Measurements from ENCODE around the gene MBP.

DNA sequence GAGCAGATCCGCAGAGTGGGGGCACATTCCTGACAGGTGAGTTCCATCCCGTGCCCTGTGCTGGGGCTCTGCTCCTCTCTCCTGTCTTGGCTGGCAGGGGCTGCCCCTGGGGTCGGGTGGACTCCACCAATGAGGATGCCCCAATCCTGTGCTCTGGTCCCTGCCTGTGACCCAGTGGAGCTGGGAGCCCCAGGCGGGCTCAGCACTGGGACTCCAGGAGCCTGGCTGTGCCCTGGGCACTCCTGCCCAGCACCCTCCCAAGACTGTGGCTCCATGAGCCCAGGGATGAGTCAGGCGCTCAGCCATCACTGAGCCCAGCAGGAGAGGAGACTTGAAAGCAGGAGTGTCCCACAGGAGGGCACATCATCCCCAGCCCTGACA is 53.9 kb downstream of the MBP start:
- TF ChIP-seq CTCF (IDR thresholded peaks at IDR 0.05; ENCODE audit: extremely low read depth in 1 of 2, insufficient read depth in 1 of 2, low read depth in 1 of 2, low read length in 2 of 2) (no peak), POLR2AphosphoS5 (IDR thresholded peaks at IDR 0.05; ENCODE audit: insufficient read depth, low read depth, low read length) (no peak), POLR2A (IDR thresholded peaks at IDR 0.05; ENCODE audit: low read depth, low read length) (no peak)

All from endothelial cell of umbilical vein (primary cell).